Mucosa of rectum (tissue), 2 donors: ENCODE measurements around the gene RPS6KA2.
"Not testable (repeated sequence)": the region's sequence is repeated elsewhere in the genome, so short reads cannot be mapped to it uniquely, and the experiment has no call there.

Source experiments
- H3K27ac ChIP-seq, 2 donors: one replicate each; pipeline ENCODE4 v1.7.0; 2013; ENCODE audit warnings: inconsistent platforms in 2 of 2, low read depth in 2 of 2, low read length in 2 of 2
- H3K27me3 ChIP-seq, 2 donors: one replicate each; pipeline ENCODE4 v1.7.0; 2013; ENCODE audit warnings: low read length in 2 of 2; ENCODE audit not compliant: control insufficient read depth in 2 of 2, insufficient read depth in 2 of 2
- H3K36me3 ChIP-seq, 2 donors: one replicate each; pipeline ENCODE4 v1.7.0; 2013; ENCODE audit warnings: low read length in 2 of 2; ENCODE audit not compliant: control insufficient read depth in 2 of 2, insufficient read depth in 2 of 2
- H3K4me1 ChIP-seq, 2 donors: one replicate each; pipeline ENCODE4 v1.7.0; 2013; ENCODE audit warnings: low read length in 2 of 2, mild to moderate bottlenecking in 1 of 2; ENCODE audit not compliant: control insufficient read depth in 2 of 2, insufficient read depth in 2 of 2
- H3K4me3 ChIP-seq, 2 donors: one replicate each; pipeline ENCODE4 v1.7.0; 2013; ENCODE audit warnings: low read length in 2 of 2
- H3K9ac ChIP-seq, 2 donors: one replicate each; pipeline ENCODE4 v1.7.0; 2013; ENCODE audit warnings: low read length in 2 of 2, low read depth in 1 of 2, mild to moderate bottlenecking in 1 of 2
- H3K9me3 ChIP-seq, 2 donors: one replicate each; pipeline ENCODE4 v1.7.0; 2013; ENCODE audit warnings: low read length in 2 of 2; ENCODE audit not compliant: control insufficient read depth in 2 of 2
- donor health status: healthy.
- donor health status: Normal muscosa, but diverticular disease.

The RPS6KA2 gene

GRCh38 chr6:166402582-166403277, 224.3 kb downstream of the RPS6KA2 start:
- Histone ChIP-seq H3K4me3 (no peak overlapping the region), H3K27me3 (no peaks in the 10 kb centered on the region), H3K36me3 (no peaks in the 10 kb centered on the region), H3K27ac (no peak overlapping the region), H3K9ac (no peak overlapping the region), H3K9me3 (no peaks in the 10 kb centered on the region), H3K4me1 (peaks cover 0 to 2% of the 10 kb centered on the region in 2 donors)

- H3K9ac ChIP-seq, H3K27ac ChIP-seq, H3K4me1 ChIP-seq, H3K36me3 ChIP-seq, H3K9me3 ChIP-seq, H3K4me3 ChIP-seq, H3K27me3 ChIP-seq: not testable (repeated sequence)
Observed at GRCh38 chr6:166400649-166401250, 226.3 kb downstream of the RPS6KA2 start.

GRCh38 chr6:166400181-166400580, 226.9 kb downstream of the RPS6KA2 start:
- Histone ChIP-seq H3K27ac (no peak overlapping the region), H3K36me3 (no peaks in the 10 kb centered on the region), H3K4me3 (no peak overlapping the region), H3K27me3 (no peaks in the 10 kb centered on the region), H3K9me3 (no peaks in the 10 kb centered on the region), H3K4me1 (peaks cover 0 to 2% of the 10 kb centered on the region in 2 donors), H3K9ac (no peak overlapping the region)

GRCh38 chr6:166398348-166398747, 228.7 kb downstream of the RPS6KA2 start:
- Histone ChIP-seq H3K36me3 (no peaks in the 10 kb centered on the region), H3K9ac (no peak overlapping the region), H3K4me1 (peaks cover 0 to 2% of the 10 kb centered on the region in 2 donors), H3K27me3 (no peaks in the 10 kb centered on the region), H3K9me3 (no peaks in the 10 kb centered on the region), H3K4me3 (no peak overlapping the region), H3K27ac (no peak overlapping the region)

GRCh38 chr6:166397849-166398248, 229.2 kb downstream of the RPS6KA2 start:
- no peak overlapping the region for H3K27ac ChIP-seq
- H3K4me3 ChIP-seq, result no peak overlapping the region
- H3K36me3 ChIP-seq, result no peaks in the 10 kb centered on the region
- peaks cover 0 to 2% of the 10 kb centered on the region in 2 donors for H3K4me1 ChIP-seq
- no peaks in the 10 kb centered on the region for H3K27me3 ChIP-seq
- no peak overlapping the region for H3K9ac ChIP-seq
- H3K9me3 ChIP-seq, result no peaks in the 10 kb centered on the region

GRCh38 chr6:166395778-166396177, 231.3 kb downstream of the RPS6KA2 start:
- Histone ChIP-seq H3K9ac (no peak overlapping the region), H3K27ac (no peak overlapping the region), H3K36me3 (no peaks in the 10 kb centered on the region), H3K4me1 (peaks cover 0 to 2% of the 10 kb centered on the region in 2 donors), H3K4me3 (no peak overlapping the region), H3K27me3 (peaks cover 0 to under 1% of the 10 kb centered on the region in 2 donors), H3K9me3 (no peaks in the 10 kb centered on the region)

- Histone ChIP-seq H3K27ac (no peak overlapping the region), H3K36me3 (no peaks in the 10 kb centered on the region), H3K9ac (no peak overlapping the region), H3K27me3 (peaks cover 0 to 3% of the 10 kb centered on the region in 2 donors), H3K4me1 (no peaks in the 10 kb centered on the region), H3K4me3 (no peak overlapping the region), H3K9me3 (no peaks in the 10 kb centered on the region)
Observed at GRCh38 chr6:166395351-166395750, 231.7 kb downstream of the RPS6KA2 start.

- no peaks in the 10 kb centered on the region for H3K9me3 ChIP-seq
Observed at GRCh38 chr6:166394036-166394892, 232.8 kb downstream of the RPS6KA2 start.

GRCh38 chr6:166393535-166393823, 233.6 kb downstream of the RPS6KA2 start:
- H3K36me3 ChIP-seq, result no peaks in the 10 kb centered on the region
- no peak overlapping the region for H3K9ac ChIP-seq
- no peaks in the 10 kb centered on the region for H3K9me3 ChIP-seq
- H3K27me3 ChIP-seq, result peaks cover 0 to 3% of the 10 kb centered on the region in 2 donors
- no peak overlapping the region for H3K27ac ChIP-seq
- H3K4me3 ChIP-seq, result no peak overlapping the region
- no peaks in the 10 kb centered on the region for H3K4me1 ChIP-seq

More at GRCh38 chr6:166394036-166394892, 232.8 kb downstream of the RPS6KA2 start:
- H3K27me3 ChIP-seq, result peaks cover 0 to 3% of the 10 kb centered on the region in 2 donors
- H3K4me3 ChIP-seq, result no peak overlapping the region
- H3K36me3 ChIP-seq, result no peaks in the 10 kb centered on the region
- no peak overlapping the region for H3K9ac ChIP-seq
- no peaks in the 10 kb centered on the region for H3K4me1 ChIP-seq
- H3K27ac ChIP-seq, result no peak overlapping the region
